NCI-H2081 (cell line): ENCODE data around the gene IFITM5.
"Not testable (repeated sequence)": the region's sequence is repeated elsewhere in the genome, so short reads cannot be mapped to it uniquely, and the experiment has no call there.

Experiments used
- DNase-seq, 2 experiments: peaks; one replicate each; lab custom pipeline; 2025; lab: John Stamatoyannopoulos, UW

IFITM5 gene

GRCh38 chr11:299081-299891 is at the start of gene IFITM5:
Gene IFITM5, minus strand, starts transcription at chr11:299526. Its CDS starts 36 bp downstream, at chr11:299490.
- DNase-seq: no peak

- DNase-seq: no peak
Measured at GRCh38 chr11:346529-346928, 47.2 kb upstream of the IFITM5 start.

GRCh38 chr11:344836-345578 is 45.7 kb upstream of the IFITM5 start:
- no peak for DNase-seq

GRCh38 chr11:342328-342727 is 43.0 kb upstream of the IFITM5 start:
- DNase-seq: no peak

GRCh38 chr11:340539-341512 is 41.5 kb upstream of the IFITM5 start:
- no peak for DNase-seq

- DNase-seq: no peak
Measured at GRCh38 chr11:339963-340362, 40.6 kb upstream of the IFITM5 start.

GRCh38 chr11:337711-338110 is 38.4 kb upstream of the IFITM5 start:
- DNase-seq: no peak

- no peak for DNase-seq
Measured at GRCh38 chr11:336659-337198, 37.4 kb upstream of the IFITM5 start.

GRCh38 chr11:335779-336658 is 36.7 kb upstream of the IFITM5 start:
- no peak for DNase-seq

- peak in 1 of 2 experiments; percentile 12 for DNase-seq
Measured at GRCh38 chr11:334264-334994, 35.1 kb upstream of the IFITM5 start.

- not testable (repeated sequence) for DNase-seq
Measured at GRCh38 chr11:333616-334263, 34.4 kb upstream of the IFITM5 start.

GRCh38 chr11:332651-333480 is 33.5 kb upstream of the IFITM5 start:
- no peak for DNase-seq

- no peak for DNase-seq
Measured at GRCh38 chr11:331358-332060, 32.2 kb upstream of the IFITM5 start.

- no peak for DNase-seq
Measured at GRCh38 chr11:330694-331357, 31.5 kb upstream of the IFITM5 start.

- DNase-seq: no peak
Measured at GRCh38 chr11:330307-330693, 31.0 kb upstream of the IFITM5 start.

- DNase-seq: no peak
Measured at GRCh38 chr11:329886-330253, 30.5 kb upstream of the IFITM5 start.

GRCh38 chr11:328516-329100 is 29.3 kb upstream of the IFITM5 start:
- DNase-seq: not testable (repeated sequence)
